Endodermal cell (in vitro differentiated cells): ENCODE results near the gene HMCN2. TPM values are rescaled to one million over a fixed set of nuclear protein-coding genes. Genes with fewer than 3 reads are reported as not detected.

Source experiments
- DNase-seq: peaks from one replicate; pipeline ENCODE4 v3.0.0-alpha.2; 2017
- H3K27ac ChIP-seq: 2 replicates; pipeline ENCODE4 v1.5.1; 2013; ENCODE audit warnings: mild to moderate bottlenecking, low read depth, low read length, moderate library complexity
- H3K27me3 ChIP-seq: 2 replicates; pipeline ENCODE4 v1.6.1; 2013; ENCODE audit warnings: mild to moderate bottlenecking, low read length, moderate library complexity; ENCODE audit not compliant: insufficient read depth, control insufficient read depth, poor library complexity, severe bottlenecking
- H3K36me3 ChIP-seq: 2 replicates; pipeline ENCODE4 v1.7.0; 2013; ENCODE audit warnings: mild to moderate bottlenecking, low read length, moderate library complexity; ENCODE audit not compliant: control insufficient read depth, insufficient read depth
- H3K4me1 ChIP-seq: one replicate; pipeline ENCODE4 v1.7.0; 2013; ENCODE audit warnings: low read length; ENCODE audit not compliant: control insufficient read depth, insufficient read depth
- H3K4me3 ChIP-seq: 2 replicates; pipeline ENCODE4 v1.5.1; 2013; ENCODE audit warnings: mild to moderate bottlenecking, low read length, moderate library complexity
- H3K9ac ChIP-seq: 2 replicates; pipeline ENCODE4 v1.6.1; 2013; ENCODE audit warnings: mild to moderate bottlenecking, low read length, moderate library complexity; ENCODE audit not compliant: poor library complexity, severe bottlenecking; ENCODE audit errors: extremely low read depth
- H3K9me3 ChIP-seq: 2 replicates; pipeline ENCODE4 v1.6.1; 2013; ENCODE audit warnings: mild to moderate bottlenecking, low read length, moderate library complexity; ENCODE audit not compliant: control insufficient read depth
- H3K27ac Mint-ChIP-seq: 2 replicates; pipeline ENCODE4 v1.8.0; 2020; ENCODE audit warnings: mixed read lengths
- H3K27me3 Mint-ChIP-seq: 2 replicates; pipeline ENCODE4 v1.8.0; 2021; ENCODE audit warnings: mild to moderate bottlenecking, mixed read lengths; ENCODE audit not compliant: insufficient read depth
- H3K36me3 Mint-ChIP-seq: 2 replicates; pipeline ENCODE4 v1.8.0; 2020; ENCODE audit warnings: low read depth, mixed read lengths
- H3K4me1 Mint-ChIP-seq: 2 replicates; pipeline ENCODE4 v1.8.0; 2020; ENCODE audit warnings: mixed read lengths
- H3K4me3 Mint-ChIP-seq: 2 replicates; pipeline ENCODE4 v1.8.0; 2020; ENCODE audit warnings: mild to moderate bottlenecking, moderate library complexity, mixed read lengths
- H3K9me3 Mint-ChIP-seq: 2 replicates; pipeline ENCODE4 v1.8.0; 2020; ENCODE audit warnings: mild to moderate bottlenecking, mixed read lengths
- CTCF ChIP-seq: fragments of 200-600 bp; sonication (generic); conservative IDR thresholded peaks from 2 replicates; pipeline ENCODE4 v1.5.0; 2021; ENCODE audit warnings: antibody characterized with exemption, mild to moderate bottlenecking
- WGBS, 2 experiments: methylation state at CpG; one replicate each; pipeline versions ENCODE4 v1.1.5 to v1.1.7; 2013; ENCODE audit warnings: missing lambda C conversion rate in 2 of 2, mixed read lengths in 1 of 2; ENCODE audit not compliant: insufficient coverage in 1 of 2, insufficient read length in 1 of 2; 5-methylcytosine and 5-hydroxymethylcytosine counted together
- total RNA-seq, 2 donors: library from RNA; stranded (reverse); fragmentation: NEBNext Ultra II Directional in 1 of 2; extraction: Animal tissue kit (Norgen Biotek cat#: 25700) in 1 of 2; gene quantifications; 2 replicates in 1 of 2; 3 replicates in 1 of 2; pipeline ENCODE4 v1.2.1, GENCODE V29; 2021

HMCN2 gene
- total RNA-seq, 2 donors from 2014 or later: 3.3 to 3.9 TPM

DNA sequence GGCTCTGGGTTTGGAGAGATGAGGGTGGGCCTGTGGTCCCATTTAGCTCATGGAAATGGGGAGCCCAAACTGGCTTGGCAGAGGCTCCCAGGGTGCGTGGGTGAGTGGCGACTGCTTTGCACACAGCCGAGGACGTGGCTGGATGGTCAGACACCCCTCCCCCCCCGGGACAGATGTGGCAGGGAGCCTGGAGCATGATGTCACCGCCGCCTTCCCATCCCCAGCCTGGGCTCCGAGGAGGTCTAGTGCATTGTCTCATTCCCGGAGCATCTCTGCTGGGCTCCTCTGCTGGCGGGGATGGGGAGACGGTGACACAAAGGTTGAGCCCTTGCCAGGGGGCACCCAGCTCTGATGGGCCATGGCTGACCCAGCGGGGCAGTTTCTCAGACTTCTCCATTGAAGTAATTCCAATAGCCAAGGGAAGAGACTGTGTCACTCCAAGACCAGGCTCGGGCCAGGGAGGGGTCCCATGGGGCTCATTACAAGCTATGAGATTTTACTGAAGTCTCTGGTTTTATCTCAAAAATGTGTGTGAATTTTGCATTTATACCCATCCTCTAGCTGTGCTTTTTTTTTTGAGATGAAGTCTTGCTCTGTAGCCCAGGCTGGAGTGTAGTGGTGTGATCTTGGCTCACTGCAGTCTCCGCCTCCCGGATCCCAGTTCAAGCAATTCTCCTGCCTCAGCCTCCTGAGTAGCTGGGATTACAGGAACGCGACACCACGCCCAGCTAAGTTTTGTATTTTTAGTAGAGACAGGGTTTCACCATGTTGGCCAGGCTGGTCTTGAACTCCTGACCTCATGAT lies 36.1 kb downstream of the HMCN2 start:
- TF ChIP-seq CTCF: no peak
- H3K27me3 Mint-ChIP-seq: no peaks in the 10 kb centered on the region

DNA sequence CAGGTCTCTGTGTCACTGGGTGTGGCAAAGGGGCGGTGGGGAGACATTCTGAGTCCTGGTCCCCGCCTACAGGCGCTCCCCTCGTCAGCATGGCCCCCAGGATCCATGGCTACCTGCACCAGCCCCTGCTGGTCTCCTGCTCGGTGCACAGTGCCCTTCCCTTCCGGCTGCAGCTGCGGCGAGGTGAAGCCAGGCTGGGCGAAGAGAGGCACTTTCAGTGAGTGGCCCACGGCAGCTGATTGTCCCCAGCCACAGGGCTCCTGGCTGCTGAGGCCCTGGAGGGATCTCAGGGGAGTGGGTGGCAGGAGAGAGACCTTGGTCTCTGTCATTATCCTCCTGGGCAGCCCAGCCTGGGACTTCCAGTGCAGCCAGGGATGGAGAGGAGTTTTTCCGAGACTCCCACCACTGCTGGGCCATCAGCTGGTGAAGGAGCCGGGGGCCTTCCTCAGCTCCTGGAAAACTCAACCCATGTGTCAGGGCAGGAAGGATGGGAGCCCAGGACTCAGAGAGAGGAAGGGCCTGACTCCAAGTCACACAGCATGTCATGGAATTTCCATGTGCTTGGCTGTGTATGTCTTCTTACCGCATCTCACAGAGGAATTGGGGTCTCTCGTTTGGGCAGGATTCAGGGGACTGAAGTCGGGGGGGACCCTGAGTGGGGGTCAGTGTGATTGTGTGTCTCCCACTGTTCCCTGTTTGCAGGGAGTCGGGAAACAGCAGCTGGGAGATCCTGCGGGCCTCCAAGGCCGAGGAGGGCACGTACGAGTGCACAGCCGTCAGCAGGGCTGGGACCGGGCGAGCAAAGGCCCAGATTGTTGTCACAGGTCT lies 37.4 kb downstream of the HMCN2 start:
- Histone ChIP-seq H3K4me1 (no peaks in the 10 kb centered on the region), H3K27me3 (no peaks in the 10 kb centered on the region), H3K9ac (no peak overlapping the region), H3K9me3 (no peaks in the 10 kb centered on the region), H3K27ac (no peak overlapping the region), H3K4me3 (no peak overlapping the region), H3K36me3 (no peaks in the 10 kb centered on the region)
- H3K4me3 Mint-ChIP-seq: no peak overlapping the region
- no peak for TF ChIP-seq CTCF
- H3K27ac Mint-ChIP-seq: no peak overlapping the region
- H3K27me3 Mint-ChIP-seq: no peaks in the 10 kb centered on the region
- H3K4me1 Mint-ChIP-seq: no peaks in the 10 kb centered on the region
- no peaks in the 10 kb centered on the region for H3K9me3 Mint-ChIP-seq
- no peak for DNase-seq
- WGBS, 2 experiments: 89 to 97% methylated on average over 11 to 23 of the region's 23 CpGs
- H3K36me3 Mint-ChIP-seq: no peaks in the 10 kb centered on the region

More for the DNA sequence above, 36.1 kb downstream of the HMCN2 start:
- H3K4me3 Mint-ChIP-seq: no peak overlapping the region
- no peak overlapping the region for H3K9ac ChIP-seq
- no peaks in the 10 kb centered on the region for H3K27me3 ChIP-seq
- no peaks in the 10 kb centered on the region for H3K9me3 Mint-ChIP-seq
- H3K36me3 ChIP-seq: no peaks in the 10 kb centered on the region
- H3K4me1 Mint-ChIP-seq: no peaks in the 10 kb centered on the region
- DNase-seq: no peak
- 90% methylated on average over 15 to 18 of the region's 18 CpGs for WGBS, 2 experiments
- no peaks in the 10 kb centered on the region for H3K36me3 Mint-ChIP-seq
- H3K4me3 ChIP-seq: no peak overlapping the region
- no peak overlapping the region for H3K27ac ChIP-seq
- H3K9me3 ChIP-seq: no peaks in the 10 kb centered on the region
- no peaks in the 10 kb centered on the region for H3K4me1 ChIP-seq
- no peak overlapping the region for H3K27ac Mint-ChIP-seq

GRCh38 chr9:130303613-130304055 lies 38.1 kb downstream of the HMCN2 start:
- Histone ChIP-seq H3K4me3 (no peak overlapping the region), H3K27me3 (no peaks in the 10 kb centered on the region), H3K4me1 (no peaks in the 10 kb centered on the region), H3K9ac (no peak overlapping the region), H3K36me3 (no peaks in the 10 kb centered on the region), H3K9me3 (no peaks in the 10 kb centered on the region), H3K27ac (no peak overlapping the region)
- Mint-ChIP-seq H3K27me3 (no peaks in the 10 kb centered on the region), H3K36me3 (no peaks in the 10 kb centered on the region), H3K4me3 (no peak overlapping the region), H3K4me1 (no peaks in the 10 kb centered on the region), H3K27ac (no peak overlapping the region), H3K9me3 (no peaks in the 10 kb centered on the region)
- WGBS, 2 experiments: 86 to 90% methylated on average over 15 to 17 of the region's 17 CpGs
- no peak for DNase-seq
- no peak for TF ChIP-seq CTCF
